Measurements from ENCODE around the gene GOLGA6L10. TPM values are rescaled to one million over a fixed set of nuclear protein-coding genes. Genes with fewer than 3 reads are reported as not detected.
A peak's percentile ranks its signal among the peaks of the same experiment; 100 is the strongest.

The GOLGA6L10 gene
- total RNA-seq, 1 experiment from 2014 or later = 2.0 TPM

DNA sequence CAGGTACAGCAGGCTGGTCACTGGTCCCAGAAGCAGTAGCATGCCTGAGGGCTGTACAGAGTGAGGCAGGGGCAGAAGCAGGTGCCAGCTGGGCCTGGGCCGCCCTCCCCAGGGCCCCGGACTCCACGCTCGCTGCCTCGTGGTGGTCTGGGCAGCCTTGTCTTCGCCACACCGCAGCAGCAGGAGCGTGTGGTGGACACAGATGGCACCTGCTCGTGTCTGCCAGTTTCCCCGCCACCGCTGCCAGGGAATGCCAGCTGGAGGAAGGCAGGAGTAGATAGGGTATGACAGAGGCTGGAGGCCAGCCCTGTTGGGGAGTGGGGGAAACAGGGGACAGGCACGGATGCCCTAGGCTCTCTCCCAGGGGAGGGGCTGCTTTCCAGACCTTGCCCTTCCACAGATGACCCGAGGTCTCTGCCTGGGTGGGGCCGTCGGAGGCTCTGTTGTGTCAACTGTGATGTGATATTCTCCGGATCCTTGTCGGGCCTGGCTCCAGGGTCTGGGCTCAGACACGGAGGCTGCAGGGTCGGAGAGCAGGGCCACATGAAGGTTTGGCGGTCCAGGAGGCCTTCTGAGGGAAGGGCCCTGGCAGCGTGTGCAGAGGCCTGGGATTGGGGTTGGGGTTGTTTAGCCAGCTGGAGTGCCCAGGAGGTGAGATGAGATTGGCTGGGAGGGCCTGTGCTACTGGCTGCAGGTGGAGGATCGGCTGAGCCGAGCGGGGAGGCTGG, 33.6 kb downstream of the GOLGA6L10 start:
- no peaks in the 10 kb centered on the region for H4K20me1 ChIP-seq (ENCODE audit: control insufficient read depth, insufficient read depth, insufficient read length)
- WGBS (ENCODE audit: extremely low coverage, insufficient read length, low lambda C conversion rate) = no CpG with 5 or more reads among the region's 24 CpGs
- H3K56ac ChIP-seq (ENCODE audit: insufficient read length, low read depth, low read length) = no peak overlapping the region
- H3K79me2 ChIP-seq (ENCODE audit: insufficient read depth, low read length) = no peaks in the 10 kb centered on the region
- no peak overlapping the region for H3K4me2 ChIP-seq (ENCODE audit: insufficient read depth, insufficient read length, low read length)
- peak; percentile 22 for DNase-seq
- no peak overlapping the region for H2AK5ac ChIP-seq (ENCODE audit: insufficient read length, low read length)
- H3K18ac ChIP-seq (ENCODE audit: insufficient read length, low read depth, low read length) = no peak overlapping the region
- TF ChIP-seq, protein P1, sequence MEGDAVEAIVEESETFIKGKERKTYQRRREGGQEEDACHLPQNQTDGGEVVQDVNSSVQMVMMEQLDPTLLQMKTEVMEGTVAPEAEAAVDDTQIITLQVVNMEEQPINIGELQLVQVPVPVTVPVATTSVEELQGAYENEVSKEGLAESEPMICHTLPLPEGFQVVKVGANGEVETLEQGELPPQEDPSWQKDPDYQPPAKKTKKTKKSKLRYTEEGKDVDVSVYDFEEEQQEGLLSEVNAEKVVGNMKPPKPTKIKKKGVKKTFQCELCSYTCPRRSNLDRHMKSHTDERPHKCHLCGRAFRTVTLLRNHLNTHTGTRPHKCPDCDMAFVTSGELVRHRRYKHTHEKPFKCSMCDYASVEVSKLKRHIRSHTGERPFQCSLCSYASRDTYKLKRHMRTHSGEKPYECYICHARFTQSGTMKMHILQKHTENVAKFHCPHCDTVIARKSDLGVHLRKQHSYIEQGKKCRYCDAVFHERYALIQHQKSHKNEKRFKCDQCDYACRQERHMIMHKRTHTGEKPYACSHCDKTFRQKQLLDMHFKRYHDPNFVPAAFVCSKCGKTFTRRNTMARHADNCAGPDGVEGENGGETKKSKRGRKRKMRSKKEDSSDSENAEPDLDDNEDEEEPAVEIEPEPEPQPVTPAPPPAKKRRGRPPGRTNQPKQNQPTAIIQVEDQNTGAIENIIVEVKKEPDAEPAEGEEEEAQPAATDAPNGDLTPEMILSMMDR (conservative IDR thresholded peaks at IDR 0.05) = no peak
- H3K36me3 Mint-ChIP-seq (ENCODE audit: insufficient read depth in 1 of 3, low read depth in 3 of 3) = peaks cover 0 to 1% (median 0%) of the 10 kb centered on the region in 3 experiments; a peak in 1 of 7 replicates
- no peaks in the 10 kb centered on the region for H3K4me1 ChIP-seq (ENCODE audit: insufficient read depth, low read length)
- H3K9me3 ChIP-seq (ENCODE audit: control insufficient read depth, low read depth, low read length) = no peaks in the 10 kb centered on the region
- peak overlapping the region in 1 of 3 experiments; percentile 87; a peak in 1 of 7 replicates for H3K27ac Mint-ChIP-seq
- H3K4me3 Mint-ChIP-seq = no peak overlapping the region
- H3K4me1 Mint-ChIP-seq = no peaks in the 10 kb centered on the region
- H3K27ac ChIP-seq (ENCODE audit: insufficient read length, low read depth, low read length) = no peak overlapping the region
- H3K27me3 ChIP-seq (ENCODE audit: insufficient read depth, low read length) = no peaks in the 10 kb centered on the region
- no peak overlapping the region for H3T11ph ChIP-seq (ENCODE audit: low read length)
- no peaks in the 10 kb centered on the region for H3K23me2 ChIP-seq (ENCODE audit: insufficient read length, low read depth, low read length, poor library complexity, severe bottlenecking)
- no peak overlapping the region for H4K91ac ChIP-seq (ENCODE audit: insufficient read length, low read depth, low read length)
- no peak overlapping the region for H3K9ac ChIP-seq (ENCODE audit: extremely low read depth, insufficient read length, low read length)
- H3K4ac ChIP-seq (ENCODE audit: low read depth, low read length) = no peak overlapping the region
- H2BK120ac ChIP-seq (ENCODE audit: low read depth, low read length, poor library complexity, severe bottlenecking) = no peak overlapping the region
- H3K14ac ChIP-seq (ENCODE audit: insufficient read depth, low read length) = no peak overlapping the region
- no peak overlapping the region for H2BK15ac ChIP-seq (ENCODE audit: low read depth, low read length)
- no peak overlapping the region for H2AFZ ChIP-seq (ENCODE audit: low read length)
- H4K8ac ChIP-seq (replicated peaks; ENCODE audit: insufficient read length, low read depth, low read length) = no peak overlapping the region
- no peak overlapping the region for H4K5ac ChIP-seq (ENCODE audit: insufficient read length, low read depth, low read length)
- H3K27me3 Mint-ChIP-seq (ENCODE audit: low read depth) = no peaks in the 10 kb centered on the region; the same call in 1 of the 2 replicates
- H2BK20ac ChIP-seq (ENCODE audit: low read depth, low read length, poor library complexity, severe bottlenecking) = no peak overlapping the region
- H3K79me1 ChIP-seq (ENCODE audit: insufficient read depth, low read depth, low read length, poor library complexity, severe bottlenecking) = no peaks in the 10 kb centered on the region
- peaks cover 2 to 4% of the 10 kb centered on the region in 2 experiments; a peak in 4 of 5 replicates for H3K9me3 Mint-ChIP-seq
- no peak overlapping the region for H2BK12ac ChIP-seq (ENCODE audit: insufficient read length, low read depth, low read length)
- no peak overlapping the region for H3K23ac ChIP-seq (ENCODE audit: insufficient read length, low read depth, low read length)
- H2BK5ac ChIP-seq (ENCODE audit: insufficient read length, low read length) = no peak overlapping the region
